GM21528 (cell line): ENCODE results near the gene CFDP1.
"Not testable (repeated sequence)": the region's sequence is repeated elsewhere in the genome, so short reads cannot be mapped to it uniquely, and the experiment has no call there.

Experiments
- ATAC-seq: cut with Tn5 transposase; IDR thresholded peaks from one replicate; pipeline ENCODE4 v1.9.1; 2021; ENCODE audit warnings: mild to moderate bottlenecking, moderate library complexity; ENCODE audit not compliant: unreplicated experiment, low FRiP score

The CFDP1 gene

GRCh38 chr16:75272097-75272551, 161.2 kb downstream of the CFDP1 start:
- ATAC-seq, result no peak

DNA sequence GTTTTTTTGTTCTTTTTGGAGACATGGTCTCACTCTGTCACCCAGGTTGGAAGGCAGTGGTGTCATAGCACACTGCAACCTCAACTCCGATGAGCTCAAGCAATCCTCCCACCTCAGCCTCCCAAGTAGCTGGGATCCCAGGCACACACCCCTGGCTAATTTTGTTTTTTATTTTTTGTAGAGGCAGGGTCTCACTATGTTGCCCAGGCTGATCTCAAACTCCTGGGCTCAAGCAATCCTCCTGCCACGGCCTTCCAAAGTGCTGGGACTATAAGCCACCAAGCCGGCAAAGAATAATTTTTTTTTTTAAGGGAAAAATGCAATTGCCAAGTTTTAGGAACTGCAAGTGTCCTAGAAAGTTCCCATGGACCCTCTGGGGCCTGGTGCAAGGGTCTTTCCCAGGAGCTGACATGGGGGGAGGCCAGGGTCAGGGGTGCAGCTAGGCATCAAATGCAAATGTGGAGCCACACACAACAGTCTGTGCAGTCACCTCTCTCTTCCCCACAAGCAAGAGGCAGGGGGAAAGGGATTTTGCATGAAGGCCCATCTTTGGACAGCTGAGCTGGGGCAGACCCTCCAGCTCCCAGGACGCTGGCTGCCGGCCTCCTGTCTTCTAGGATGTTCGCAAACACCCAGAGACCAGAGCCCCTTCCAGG, 161.7 kb downstream of the CFDP1 start:
- no peak for ATAC-seq

DNA sequence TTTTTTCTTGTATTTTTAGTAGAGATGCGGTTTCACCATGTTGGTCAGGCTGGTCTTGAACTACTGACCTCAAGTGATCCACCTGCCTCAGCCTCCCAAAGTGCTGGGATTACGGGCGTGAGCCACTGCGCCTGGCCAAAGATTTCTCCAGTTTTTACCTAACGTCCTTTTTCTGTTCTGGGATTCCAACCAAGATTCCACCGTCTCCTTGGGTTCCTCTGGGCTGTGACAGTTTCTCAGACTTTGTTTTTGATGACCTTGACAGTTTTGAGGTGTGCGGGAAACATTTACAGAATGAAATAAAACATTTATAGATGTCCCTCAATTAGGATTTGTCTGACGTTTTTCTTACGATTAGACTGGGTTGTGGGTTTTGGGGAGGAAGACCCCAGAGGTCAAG, 163.9 kb downstream of the CFDP1 start:
- not testable (repeated sequence) for ATAC-seq

DNA sequence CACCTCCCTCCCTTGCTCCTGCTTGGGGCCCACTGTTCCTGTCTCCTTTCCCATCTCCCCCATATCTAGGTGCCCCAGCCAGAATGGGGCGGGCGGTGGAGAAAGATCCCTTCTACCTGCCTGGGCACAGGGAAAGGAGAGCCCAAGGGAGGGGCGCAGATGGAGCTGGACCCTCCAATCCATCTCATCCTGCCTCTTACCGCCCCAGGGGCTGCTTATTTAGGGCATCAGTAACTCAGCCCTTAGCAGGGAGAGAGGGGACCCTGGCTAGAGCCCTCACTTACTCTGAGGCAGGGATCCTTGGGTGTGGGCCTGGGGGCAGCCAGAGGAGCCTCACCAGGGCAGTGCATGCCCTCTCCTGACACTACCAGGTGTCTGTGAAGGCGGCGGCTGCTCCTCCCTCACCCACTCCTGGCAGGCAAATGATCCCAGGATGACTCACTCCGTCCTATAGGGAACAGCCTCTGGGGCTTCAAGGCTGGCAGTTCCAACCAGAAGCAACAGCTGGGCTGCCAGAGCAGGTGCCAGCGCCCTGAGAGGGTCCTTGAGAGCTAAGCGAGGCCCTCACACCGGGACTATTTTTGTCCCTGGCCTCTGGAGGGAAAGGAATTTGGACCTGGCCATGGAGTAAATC, 165.6 kb downstream of the CFDP1 start:
- ATAC-seq, result no peak

- ATAC-seq, result no peak
Observed at GRCh38 chr16:75266738-75267630, 166.3 kb downstream of the CFDP1 start.

GRCh38 chr16:75265911-75266701, 167.2 kb downstream of the CFDP1 start:
- peak; percentile 75 for ATAC-seq

- ATAC-seq, result peak; percentile 31
Observed at GRCh38 chr16:75264999-75265910, 168.0 kb downstream of the CFDP1 start.

- no peak for ATAC-seq
Observed at GRCh38 chr16:75264457-75264998, 168.8 kb downstream of the CFDP1 start.

DNA sequence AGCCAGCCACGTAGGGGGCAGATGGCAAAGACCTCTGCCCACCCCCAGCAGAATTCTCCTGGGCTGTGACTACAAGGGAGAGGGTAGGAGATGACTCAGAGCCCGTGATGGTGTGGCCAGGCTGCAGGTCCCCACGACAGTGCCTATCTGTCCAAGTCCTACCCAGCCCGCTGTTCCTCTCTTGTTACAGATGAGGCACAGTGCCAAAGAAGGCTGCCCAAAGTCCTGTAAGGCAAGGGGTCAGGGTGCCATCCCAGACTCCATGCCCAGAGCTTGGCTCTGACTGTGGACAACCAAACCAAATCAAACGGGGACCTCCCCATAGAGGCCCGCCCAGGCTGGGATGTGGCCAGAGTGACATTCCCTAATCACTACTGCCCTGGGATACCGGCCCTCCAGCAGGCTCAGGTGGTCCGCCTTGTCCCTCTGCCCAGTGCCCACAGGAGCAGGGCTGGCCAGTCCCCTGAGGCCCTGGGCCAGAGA, 169.3 kb downstream of the CFDP1 start:
- ATAC-seq, result no peak

DNA sequence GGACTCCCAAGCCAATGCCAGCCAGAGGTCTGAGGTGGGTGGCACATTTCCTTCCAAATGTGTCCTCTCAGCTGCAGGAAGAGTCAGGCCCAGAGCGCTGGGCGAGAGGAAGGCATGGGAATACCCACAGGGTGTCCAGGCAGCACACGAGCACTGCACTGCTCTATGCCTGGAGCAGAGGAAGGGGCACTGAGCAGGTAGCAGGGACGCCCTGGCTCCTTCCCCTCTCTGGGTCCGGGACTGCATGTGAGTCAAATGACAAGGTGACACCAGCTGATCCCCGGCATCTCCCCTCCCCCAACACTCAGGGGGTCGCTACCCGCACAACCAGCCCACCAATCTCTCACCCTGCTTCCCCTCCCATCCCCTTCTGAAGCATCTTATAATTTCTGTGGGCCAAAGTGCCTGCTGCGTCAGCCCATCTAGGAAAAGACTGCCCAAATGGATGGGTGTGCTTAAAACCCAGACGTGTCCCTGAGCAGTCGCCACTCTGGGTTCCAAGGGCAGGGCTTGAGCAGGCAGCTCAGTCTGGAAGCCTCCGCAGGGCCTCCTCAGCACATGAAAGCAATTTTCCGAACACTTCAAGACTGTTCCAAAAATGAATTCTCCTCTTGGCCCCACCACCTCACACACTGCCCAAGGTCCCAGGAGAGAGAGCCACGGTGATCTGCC, 169.9 kb downstream of the CFDP1 start:
- ATAC-seq, result no peak

DNA sequence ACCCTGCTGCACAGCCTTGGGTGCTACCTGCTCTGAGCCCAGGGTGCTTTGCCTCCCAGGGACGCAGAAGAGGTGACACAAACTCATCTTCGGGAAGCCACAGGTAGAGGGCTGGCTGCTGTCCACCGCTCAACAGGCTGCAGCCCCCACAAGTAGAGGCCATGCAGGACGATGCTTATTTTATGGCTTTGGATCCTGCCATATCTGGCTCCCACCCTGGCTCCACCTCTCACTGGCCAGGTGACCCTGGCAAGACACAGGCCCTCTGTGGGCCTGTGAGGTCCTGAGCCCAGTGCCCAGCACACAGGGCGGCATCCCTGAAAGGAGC, 170.5 kb downstream of the CFDP1 start:
- no peak for ATAC-seq

- no peak for ATAC-seq
Observed at GRCh38 chr16:75262104-75262799, 171.1 kb downstream of the CFDP1 start.

GRCh38 chr16:75261590-75262078, 171.7 kb downstream of the CFDP1 start:
- no peak for ATAC-seq

DNA sequence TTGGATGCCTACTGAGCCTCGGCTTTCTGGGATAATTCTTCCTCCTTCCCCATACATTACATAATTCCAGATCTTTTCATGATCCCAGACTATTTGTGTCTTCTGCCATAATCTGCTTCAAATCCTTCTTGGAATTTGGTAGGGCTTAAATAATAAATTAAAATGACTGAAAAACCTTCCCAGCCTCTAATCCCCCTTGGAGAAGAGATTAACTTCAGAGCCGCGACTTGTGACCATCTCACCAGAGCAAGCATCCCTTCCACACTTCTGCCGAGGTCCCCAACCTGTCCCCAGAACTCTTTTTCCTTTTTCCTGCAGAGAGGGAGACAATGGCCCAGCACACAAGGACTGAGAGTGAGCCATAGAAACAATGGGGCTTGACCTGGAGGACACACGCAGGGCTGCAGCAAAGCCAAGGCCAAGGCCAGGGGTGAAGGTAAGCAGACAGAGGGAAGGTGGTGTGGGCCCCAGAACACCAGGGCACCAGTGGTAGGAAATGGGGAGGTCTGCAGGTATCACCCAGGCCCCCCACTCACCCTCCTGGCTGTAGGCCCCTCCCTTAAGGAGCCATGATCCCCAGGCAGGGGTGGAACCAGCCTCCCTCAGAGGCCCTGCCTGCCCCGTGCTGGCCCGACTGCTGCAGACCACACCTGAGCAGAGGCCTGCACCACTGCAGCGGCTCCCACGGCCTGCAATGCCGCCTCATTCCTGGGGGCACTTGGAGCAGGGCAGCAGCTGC, 172.3 kb downstream of the CFDP1 start:
- ATAC-seq, result no peak

DNA sequence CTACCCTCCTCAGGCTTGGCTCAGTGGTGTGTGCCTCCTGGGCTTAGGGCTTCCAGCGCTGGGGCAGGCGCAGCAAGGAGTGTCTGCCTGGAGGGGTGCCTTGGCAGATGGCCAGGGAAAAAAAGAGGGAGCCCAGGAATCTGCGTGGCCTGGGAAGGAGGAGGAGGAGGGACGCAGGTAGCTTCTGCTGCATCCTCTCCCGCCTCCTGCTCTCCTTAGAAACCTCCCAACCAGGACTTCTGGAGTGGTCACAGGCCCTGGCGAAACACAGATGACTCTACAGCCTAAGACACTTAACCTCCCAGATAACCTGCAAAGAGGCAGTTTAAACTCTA, 174.5 kb downstream of the CFDP1 start:
- ATAC-seq, result no peak

DNA sequence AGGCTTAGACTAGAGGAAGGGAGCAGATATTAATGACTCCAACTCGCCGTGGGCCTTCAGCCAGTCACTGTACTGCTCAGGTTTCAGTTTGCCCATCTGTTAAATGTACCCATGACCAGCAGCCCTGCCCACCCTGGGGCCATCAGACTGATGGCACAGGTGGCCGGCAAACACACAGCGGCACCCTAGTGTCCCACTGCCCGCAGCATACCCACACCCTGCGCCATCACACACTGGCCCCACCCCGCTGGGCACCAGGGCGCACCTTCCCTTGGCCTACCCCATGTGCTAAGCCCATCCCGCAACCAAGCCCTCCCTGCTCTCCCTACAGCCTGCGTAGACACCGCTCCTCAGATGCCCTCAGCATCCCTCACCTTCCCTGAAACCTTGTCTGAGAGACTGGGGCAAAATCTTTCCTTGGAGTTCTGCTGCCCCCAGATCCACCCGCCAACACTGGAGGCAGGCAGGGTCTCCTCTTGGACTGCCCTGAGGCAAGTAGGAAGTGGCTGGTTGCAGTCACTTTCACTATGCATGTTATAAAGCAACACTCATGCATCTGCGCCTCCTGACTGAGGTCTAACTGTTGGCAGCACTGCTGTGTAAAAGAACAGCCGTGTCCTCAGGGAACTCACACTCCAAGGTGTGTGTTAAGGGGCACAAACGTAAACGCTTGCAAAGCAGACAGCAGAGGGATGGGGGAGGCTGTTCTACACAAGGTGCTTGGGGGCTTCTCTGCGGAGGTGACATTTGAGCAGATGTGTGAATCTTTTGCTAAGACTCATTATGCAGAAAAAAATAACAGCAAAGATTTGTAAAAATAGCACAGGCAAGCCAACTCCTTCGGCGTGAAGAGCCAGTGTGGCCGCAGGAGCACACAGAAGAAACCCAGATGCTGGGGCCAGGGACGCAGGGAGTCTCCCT, 175.2 kb downstream of the CFDP1 start:
- no peak for ATAC-seq
